Central memory CD4-positive, alpha-beta T cell (primary cell): ENCODE data around the gene LRRC42.

Source experiments
- DNase-seq: peaks from one replicate; pipeline ENCODE4 v3.0.0; 2022

LRRC42 gene

GRCh38 chr1:54007613-54008012 is 61.5 kb downstream of the LRRC42 start:
- no peak for DNase-seq

- no peak for DNase-seq
These were observed 62.7 kb downstream of the LRRC42 start for GRCh38 chr1:54008876-54009275.

GRCh38 chr1:54009406-54009805 is 63.3 kb downstream of the LRRC42 start:
- no peak for DNase-seq

GRCh38 chr1:54010415-54011117 is 64.4 kb downstream of the LRRC42 start:
- no peak for DNase-seq

GRCh38 chr1:54011316-54012007 is 65.3 kb downstream of the LRRC42 start:
- no peak for DNase-seq

- DNase-seq: no peak
These were observed 65.8 kb downstream of the LRRC42 start for GRCh38 chr1:54012008-54012325.

- no peak for DNase-seq
These were observed 66.7 kb downstream of the LRRC42 start for GRCh38 chr1:54012863-54013262.

- no peak for DNase-seq
These were observed 67.4 kb downstream of the LRRC42 start for GRCh38 chr1:54013393-54014008.

- DNase-seq: no peak
These were observed 68.0 kb downstream of the LRRC42 start for GRCh38 chr1:54014009-54014629.

- no peak for DNase-seq
These were observed 70.5 kb downstream of the LRRC42 start for GRCh38 chr1:54016343-54017282.
